ENCODE data around the gene ZDHHC7.

- TF ChIP-seq CTCF (IDR thresholded peaks at IDR 0.05) (no peak), POLR2A (IDR thresholded peaks at IDR 0.05) (no peak)
Observed at GRCh38 chr16:85029408-85029784, 18.1 kb upstream of the ZDHHC7 start.
